K562 (cell line): Measurements from ENCODE around the gene PTGES3L. TPM values are rescaled to one million over a fixed set of nuclear protein-coding genes. Genes with fewer than 3 reads are reported as not detected.

ENCODE experiments used
- ARNT ChIP-seq, 2 experiments: fragments of 450-650 bp; IDR thresholded peaks; 2 replicates each; pipeline ENCODE4 v1.6.1; 2016; ENCODE audit warnings: mild to moderate bottlenecking in 1 of 2
- BDP1 ChIP-seq: IDR thresholded peaks from 3 replicates; pipeline ENCODE4 v1.6.1; 2011; ENCODE audit not compliant: insufficient read length, insufficient read depth
- CEBPB ChIP-seq: fragments of 450-650 bp; IDR thresholded peaks from 2 replicates; pipeline ENCODE4 v1.6.1; 2016; ENCODE audit warnings: missing genetic modification characterization, missing compliant biosample characterization
- CHD1 ChIP-seq: fragments of 200-600 bp; sonication (generic); IDR thresholded peaks from one replicate; pipeline ENCODE4 v1.6.1; 2012; ENCODE audit warnings: mild to moderate bottlenecking, moderate library complexity, low read length, inconsistent platforms
- COPS2 ChIP-seq: fragments of 450-650 bp; conservative IDR thresholded peaks from 2 replicates; pipeline ENCODE4 v1.6.1; 2016; ENCODE audit warnings: mild to moderate bottlenecking, moderate library complexity
- CREB3 ChIP-seq: fragments of 450-650 bp; conservative IDR thresholded peaks from 2 replicates; pipeline ENCODE4 v1.6.1; 2016; ENCODE audit warnings: missing genetic modification characterization, low read depth, mild to moderate bottlenecking, missing compliant biosample characterization, moderate library complexity
- DEAF1 ChIP-seq: fragments of 450-650 bp; formaldehyde crosslinking; IDR thresholded peaks from 2 replicates; pipeline ENCODE4 v1.4.0; 2020; ENCODE audit warnings: mild to moderate bottlenecking, moderate library complexity
- DPF2 ChIP-seq: fragments of 450-650 bp; IDR thresholded peaks from 2 replicates; pipeline ENCODE4 v1.6.1; 2016
- E2F5 ChIP-seq: sonication (generic); formaldehyde crosslinking; IDR thresholded peaks from 2 replicates; pipeline ENCODE4 v1.8.0; 2022; ENCODE audit warnings: mild to moderate bottlenecking, missing genetic modification reagents
- GTF2A2 ChIP-seq: IDR thresholded peaks from 2 replicates; pipeline ENCODE4 v1.6.1; 2016; ENCODE audit warnings: mild to moderate bottlenecking, missing genetic modification characterization, missing compliant biosample characterization
- HDAC1 ChIP-seq, 2 experiments: fragments of 450-650 bp; IDR thresholded peaks; 2 replicates each; pipeline ENCODE4 v1.6.1; 2016 to 2017; ENCODE audit warnings: inconsistent platforms in 1 of 2, mild to moderate bottlenecking in 1 of 2, moderate library complexity in 1 of 2
- MAZ ChIP-seq, 2 experiments: fragments of 450-650 bp in 1 of 2; sonication (generic) in 1 of 2; formaldehyde crosslinking; IDR thresholded peaks in 1 of 2; conservative IDR thresholded peaks in 1 of 2; 2 replicates each; pipeline versions ENCODE4 v1.4.0 to v1.5.0; 2020; ENCODE audit warnings: mild to moderate bottlenecking in 1 of 2, missing genetic modification reagents in 1 of 2
- NFATC3 ChIP-seq: fragments of 450-650 bp; IDR thresholded peaks from 2 replicates; pipeline ENCODE4 v1.6.1; 2017; ENCODE audit warnings: mild to moderate bottlenecking
- PHTF2 ChIP-seq: fragments of 250-450 bp; sonication (Bioruptor Pico); IDR thresholded peaks from 2 replicates; pipeline ENCODE4 v1.5.0; 2021; ENCODE audit warnings: mild to moderate bottlenecking
- RBFOX2 ChIP-seq: fragments of 200-400 bp; formaldehyde crosslinking; IDR thresholded peaks from 2 replicates; pipeline ENCODE4 v1.6.1; 2017; ENCODE audit warnings: low read depth, mild to moderate bottlenecking, low read length, moderate library complexity
- SAP30 ChIP-seq: fragments of 200-600 bp; sonication (generic); IDR thresholded peaks from 2 replicates; pipeline ENCODE4 v1.6.1; 2012; ENCODE audit warnings: borderline replicate concordance, low read depth, mild to moderate bottlenecking, moderate library complexity, low read length, control low read depth, inconsistent platforms; ENCODE audit not compliant: insufficient read depth, poor library complexity, severe bottlenecking
- SMARCE1 ChIP-seq: fragments of 450-650 bp; IDR thresholded peaks from 2 replicates; pipeline ENCODE4 v1.7.1; 2016; ENCODE audit warnings: mild to moderate bottlenecking
- SREBF1 ChIP-seq: fragments of 150-350 bp; IDR thresholded peaks from 2 replicates; pipeline ENCODE4 v1.6.1; 2014; ENCODE audit warnings: antibody characterized with exemption, low read depth, low read length, borderline replicate concordance
- TBL1XR1 ChIP-seq, 2 experiments: IDR thresholded peaks; 2 replicates each; pipeline ENCODE4 v1.6.1; 2012; ENCODE audit warnings: improper control_type of control experiment in 2 of 2, low read length in 2 of 2, mild to moderate bottlenecking in 1 of 2
- ZBTB33 ChIP-seq: sonication (generic); formaldehyde crosslinking; IDR thresholded peaks from 2 replicates; pipeline ENCODE4 v1.8.1; 2023; ENCODE audit warnings: mild to moderate bottlenecking, missing genetic modification reagents
- ZNF354B ChIP-seq: fragments of 250-450 bp; sonication (Bioruptor Pico); IDR thresholded peaks from 2 replicates; pipeline ENCODE4 v1.4.0; 2020
- ZNF384 ChIP-seq: IDR thresholded peaks from 2 replicates; pipeline ENCODE4 v1.6.1; 2012; ENCODE audit warnings: low read depth, low read length, improper control_type of control experiment
- polyA plus RNA-seq, 8 experiments: library from polyadenylated mRNA; depleted of rRNA in 4 of 8; stranded (reverse) in 5 of 8; unstranded in 3 of 8; fragments of >200 nt; fragmentation: Nextera tagmentation in 2 of 8; fragmentation: Illumina TruSeq in 1 of 8; extraction: Ambion mirVana in 2 of 8; extraction: Trizol in 1 of 8; gene quantifications; 2 replicates each; pipeline versions ENCODE4 v1.2.1 to v1.2.3, GENCODE V29; 2011 to 2014; ENCODE audit warnings: inconsistent platforms in 1 of 8, missing spikeins in 1 of 8
- total RNA-seq, 7 experiments: library from RNA; depleted of rRNA in 6 of 7; stranded (reverse); fragments of >200 nt in 6 of 7; fragmentation: Illumina TruSeq in 2 of 7; extraction: Trizol in 2 of 7; gene quantifications; 2 replicates each; pipeline versions ENCODE4 v1.2.1 to v1.2.3, GENCODE V29; 2011 to 2021; ENCODE audit warnings: low replicate concordance in 1 of 7

Gene PTGES3L
- total and polyA plus RNA-seq, 9 of the 15 experiments (the other 6 are each of a cell fraction or from before 2014, with no cell fraction given) = 6.0 to 16.0 (median 9.6) TPM

GRCh38 chr17:42928714-42929496 lies 51.0 kb downstream of the PTGES3L start (continued):
- TF ChIP-seq CREB3 = peak; percentile 61; the same call in 1 of the 2 replicates
- peak; percentile 36 to 71; a peak in 1 of 4 replicates for TF ChIP-seq ARNT (IDR thresholded peaks at IDR 0.05)
- no peak for TF ChIP-seq ZBTB33 (CRISPR knock-in tag)
- TF ChIP-seq E2F5 (CRISPR knock-in tag) = no peak
- peak in 1 of 2 experiments; percentile 66; a peak in 2 of 4 replicates for TF ChIP-seq MAZ (CRISPR knock-in tag; conservative IDR thresholded peaks at IDR 0.05 in 1 of 2, IDR thresholded peaks at IDR 0.05 in 1 of 2)
- TF ChIP-seq CHD1 = no peak
- TF ChIP-seq CEBPB = no peak
- TF ChIP-seq DEAF1 (CRISPR knock-in tag) = peak; percentile 33; the same call in 1 of the 2 replicates
- TF ChIP-seq COPS2 = no peak
- TF ChIP-seq HDAC1 (IDR thresholded peaks at IDR 0.05) = peak in 1 of 2 experiments; percentile 69; a peak in 2 of 4 replicates
- no peak for TF ChIP-seq ZNF354B (CRISPR knock-in tag)
- 0 out of 4 replicates have a peak, but pooled peaks of 1 of the 2 experiments have one; percentile 20 for TF ChIP-seq TBL1XR1 (IDR thresholded peaks at IDR 0.05; ENCODE audit: low read length in 2 of 2)
- TF ChIP-seq SMARCE1 = peak; percentile 88
- no peak for TF ChIP-seq GTF2A2 (tag)
- TF ChIP-seq SREBF1 = no peak
- TF ChIP-seq DPF2 = peak; percentile 91
- no peak for TF ChIP-seq NFATC3
- no peak for TF ChIP-seq ZNF384
- TF ChIP-seq BDP1 = no peak
- no peak for TF ChIP-seq PHTF2 (CRISPR knock-in tag)
- no peak for TF ChIP-seq SAP30
- 0 out of 2 replicates have a peak, but pooled peaks have one; percentile 12 for TF ChIP-seq RBFOX2
